HepG2 (cell line): ENCODE results near the gene DEGS1. TPM values are rescaled to one million over a fixed set of nuclear protein-coding genes. Genes with fewer than 3 reads are reported as not detected.

Experiments
- DNMT1 ChIP-seq: sonication (generic); formaldehyde crosslinking; IDR thresholded peaks from 2 replicates; pipeline ENCODE4 v1.5.1; 2020; ENCODE audit warnings: mild to moderate bottlenecking, missing genetic modification reagents
- FOXA3 ChIP-seq: IDR thresholded peaks from 2 replicates; pipeline ENCODE4 v1.6.1; 2016; ENCODE audit warnings: missing genetic modification reagents, missing compliant biosample characterization
- HDAC1 ChIP-seq: sonication (generic); formaldehyde crosslinking; IDR thresholded peaks from 2 replicates; pipeline ENCODE4 v1.5.1; 2020; ENCODE audit warnings: mild to moderate bottlenecking, missing genetic modification reagents
- HDAC6 ChIP-seq: fragments of 200-600 bp; sonication (generic); IDR thresholded peaks from 2 replicates; pipeline ENCODE4 v1.7.0; 2017; ENCODE audit warnings: mild to moderate bottlenecking, antibody characterized with exemption, low read length, low read depth
- ISL2 ChIP-seq: sonication (generic); formaldehyde crosslinking; IDR thresholded peaks from 2 replicates; pipeline ENCODE4 v1.5.0; 2020; ENCODE audit warnings: missing genetic modification reagents
- MIER2 ChIP-seq: IDR thresholded peaks from 2 replicates; pipeline ENCODE4 v1.6.1; 2016; ENCODE audit warnings: missing biosample characterization, missing genetic modification reagents
- NCOA1 ChIP-seq: sonication (generic); formaldehyde crosslinking; IDR thresholded peaks from 2 replicates; pipeline ENCODE4 v1.9.0; 2021; ENCODE audit warnings: missing genetic modification reagents
- NFE2 ChIP-seq: sonication (generic); formaldehyde crosslinking; IDR thresholded peaks from 2 replicates; pipeline ENCODE4 v1.4.0; 2020; ENCODE audit warnings: missing genetic modification reagents
- PAX8 ChIP-seq: sonication (generic); formaldehyde crosslinking; IDR thresholded peaks from 2 replicates; pipeline ENCODE4 v1.8.0; 2022; ENCODE audit warnings: mild to moderate bottlenecking, missing genetic modification reagents, borderline replicate concordance
- RXRA ChIP-seq: sonication (generic); formaldehyde crosslinking; IDR thresholded peaks from 2 replicates; pipeline ENCODE4 v1.5.1; 2020; ENCODE audit warnings: missing genetic modification reagents
- SMARCE1 ChIP-seq: fragments of 450-650 bp; IDR thresholded peaks from 2 replicates; pipeline ENCODE4 v1.6.1; 2017; ENCODE audit warnings: borderline replicate concordance
- SRY ChIP-seq: sonication (generic); formaldehyde crosslinking; IDR thresholded peaks from 2 replicates; pipeline ENCODE4 v1.8.0; 2022; ENCODE audit warnings: mild to moderate bottlenecking, missing genetic modification reagents
- XRCC5 ChIP-seq: fragments of 200-400 bp; formaldehyde crosslinking; optimal IDR thresholded peaks from 2 replicates; pipeline ENCODE3; 2017; ENCODE audit warnings: mild to moderate bottlenecking, low read length
- ZC3H4 ChIP-seq: sonication (generic); formaldehyde crosslinking; IDR thresholded peaks from 2 replicates; pipeline ENCODE4 v1.4.0; 2020; ENCODE audit warnings: missing genetic modification reagents, borderline replicate concordance
- ZFP90 ChIP-seq: sonication (generic); formaldehyde crosslinking; IDR thresholded peaks from 2 replicates; pipeline ENCODE4 v1.8.0; 2022; ENCODE audit warnings: missing genetic modification reagents, mild to moderate bottlenecking, inconsistent platforms, borderline replicate concordance
- ZNF124 ChIP-seq: sonication (generic); formaldehyde crosslinking; IDR thresholded peaks from 2 replicates; pipeline ENCODE4 v1.4.0; 2020; ENCODE audit warnings: missing genetic modification reagents
- ZNF44 ChIP-seq: sonication (generic); formaldehyde crosslinking; IDR thresholded peaks from 2 replicates; pipeline ENCODE4 v1.5.1; 2020; ENCODE audit warnings: mild to moderate bottlenecking, missing genetic modification reagents
- ZNF841 ChIP-seq: sonication (generic); formaldehyde crosslinking; IDR thresholded peaks from 2 replicates; pipeline ENCODE4 v1.8.1; 2023; ENCODE audit warnings: missing genetic modification reagents, borderline replicate concordance
- polyA plus RNA-seq, 8 experiments: library from polyadenylated mRNA; depleted of rRNA in 3 of 8; stranded (reverse) in 7 of 8; unstranded in 1 of 8; fragments of >200 nt; fragmentation: Illumina TruSeq in 4 of 8; extraction: Trizol in 4 of 8; gene quantifications; 2 replicates each; pipeline versions ENCODE4 v1.2.1 to v1.2.3, GENCODE V29; 2011 to 2016; ENCODE audit warnings: low read depth in 4 of 8, missing spikeins in 1 of 8, mixed read lengths in 1 of 8; ENCODE audit not compliant: insufficient read depth in 1 of 8
- total RNA-seq, 5 experiments: library from RNA; depleted of rRNA; stranded (reverse); fragments of >200 nt; fragmentation: Illumina TruSeq; extraction: Trizol; gene quantifications; 2 replicates each; pipeline ENCODE4 v1.2.3, GENCODE V29; 2016; ENCODE audit warnings: low read depth in 1 of 5
- TF ChIP-seq, protein P1 (sequence below): sonication (generic); formaldehyde crosslinking; IDR thresholded peaks from 2 replicates; pipeline ENCODE4 v1.5.0; 2020; ENCODE audit warnings: missing genetic modification reagents
- TF ChIP-seq, protein P2 (sequence below): sonication (generic); formaldehyde crosslinking; IDR thresholded peaks from 2 replicates; pipeline ENCODE4 v1.4.0; 2020; ENCODE audit warnings: missing genetic modification reagents
- TF ChIP-seq, protein P3 (sequence below): sonication (generic); formaldehyde crosslinking; IDR thresholded peaks from 2 replicates; pipeline ENCODE4 v1.9.0; 2021; ENCODE audit warnings: mild to moderate bottlenecking, missing genetic modification reagents
- TF ChIP-seq, protein P4 (sequence below): IDR thresholded peaks from 2 replicates; pipeline ENCODE4 v1.6.1; 2016; ENCODE audit warnings: low read depth, control low read depth

The DEGS1 gene
- total and polyA plus RNA-seq, 2 of the 13 experiments (the other 11 are each of a cell fraction or from before 2014, with no cell fraction given) = 18.1 to 35.9 TPM

DNA sequence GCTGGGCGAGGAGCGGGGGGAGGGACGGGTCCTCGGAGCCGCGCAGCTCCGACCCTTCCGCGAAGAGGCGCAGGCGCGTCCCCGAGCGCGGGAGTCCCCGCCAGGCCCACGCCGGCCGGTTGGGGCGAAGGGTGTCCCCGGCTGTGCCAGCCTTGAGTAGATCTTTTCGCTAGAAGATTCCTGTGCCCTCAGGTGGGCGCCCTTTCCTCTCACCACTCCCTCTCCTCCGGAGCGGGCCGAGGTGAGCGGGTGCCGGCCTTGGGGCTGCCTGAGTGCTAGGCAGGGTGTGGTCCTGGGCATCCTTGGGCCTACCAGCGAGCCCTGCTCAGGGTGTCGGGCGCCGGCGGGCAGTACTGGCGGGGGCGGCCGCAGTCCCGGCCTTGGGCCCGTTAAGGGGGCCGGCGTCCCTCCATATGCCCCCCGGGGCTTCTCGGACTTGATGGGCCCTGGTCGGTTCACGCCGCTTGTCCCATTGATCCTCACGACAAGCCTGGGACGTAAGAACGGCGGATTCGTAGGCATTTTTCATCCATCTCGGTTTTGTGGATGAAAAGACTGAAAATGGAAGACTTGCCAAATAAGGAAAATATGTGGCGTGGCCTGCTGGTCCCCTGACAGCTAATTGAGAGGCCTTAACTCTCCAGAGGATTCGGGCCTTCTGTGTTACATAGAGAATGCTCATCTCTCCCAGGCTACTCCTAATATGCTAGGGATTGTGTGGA is 712 bp downstream of the DEGS1 start (continued):
- TF ChIP-seq ZNF44 (0 out of 2 replicates have a peak, but pooled peaks have one; percentile 23), ZC3H4 (CRISPR knock-in tag) (no peak), RXRA (peak; percentile 14; the same call in 1 of the 2 replicates), DNMT1 (no peak), ZFP90 (0 out of 2 replicates have a peak, but pooled peaks have one; percentile 9), ZNF124 (CRISPR knock-in tag) (no peak), SRY (peak; percentile 55; the same call in 1 of the 2 replicates), MIER2 (CRISPR knock-in tag) (no peak), HDAC1 (peak; percentile 68), FOXA3 (CRISPR knock-in tag) (no peak), HDAC6 (no peak), XRCC5 (no peak), SMARCE1 (no peak), PAX8 (0 out of 2 replicates have a peak, but pooled peaks have one; percentile 26), ISL2 (CRISPR knock-in tag) (peak; percentile 42; the same call in 1 of the 2 replicates), ZNF841 (CRISPR knock-in tag) (no peak), NCOA1 (CRISPR knock-in tag) (no peak), NFE2 (CRISPR knock-in tag) (no peak)
- TF ChIP-seq, protein P1, sequence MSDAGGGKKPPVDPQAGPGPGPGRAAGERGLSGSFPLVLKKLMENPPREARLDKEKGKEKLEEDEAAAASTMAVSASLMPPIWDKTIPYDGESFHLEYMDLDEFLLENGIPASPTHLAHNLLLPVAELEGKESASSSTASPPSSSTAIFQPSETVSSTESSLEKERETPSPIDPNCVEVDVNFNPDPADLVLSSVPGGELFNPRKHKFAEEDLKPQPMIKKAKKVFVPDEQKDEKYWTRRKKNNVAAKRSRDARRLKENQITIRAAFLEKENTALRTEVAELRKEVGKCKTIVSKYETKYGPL (CRISPR knock-in tag) = no peak
- TF ChIP-seq, protein P2, sequence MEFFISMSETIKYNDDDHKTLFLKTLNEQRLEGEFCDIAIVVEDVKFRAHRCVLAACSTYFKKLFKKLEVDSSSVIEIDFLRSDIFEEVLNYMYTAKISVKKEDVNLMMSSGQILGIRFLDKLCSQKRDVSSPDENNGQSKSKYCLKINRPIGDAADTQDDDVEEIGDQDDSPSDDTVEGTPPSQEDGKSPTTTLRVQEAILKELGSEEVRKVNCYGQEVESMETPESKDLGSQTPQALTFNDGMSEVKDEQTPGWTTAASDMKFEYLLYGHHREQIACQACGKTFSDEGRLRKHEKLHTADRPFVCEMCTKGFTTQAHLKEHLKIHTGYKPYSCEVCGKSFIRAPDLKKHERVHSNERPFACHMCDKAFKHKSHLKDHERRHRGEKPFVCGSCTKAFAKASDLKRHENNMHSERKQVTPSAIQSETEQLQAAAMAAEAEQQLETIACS (CRISPR knock-in tag) = peak; percentile 89
- TF ChIP-seq, protein P3, sequence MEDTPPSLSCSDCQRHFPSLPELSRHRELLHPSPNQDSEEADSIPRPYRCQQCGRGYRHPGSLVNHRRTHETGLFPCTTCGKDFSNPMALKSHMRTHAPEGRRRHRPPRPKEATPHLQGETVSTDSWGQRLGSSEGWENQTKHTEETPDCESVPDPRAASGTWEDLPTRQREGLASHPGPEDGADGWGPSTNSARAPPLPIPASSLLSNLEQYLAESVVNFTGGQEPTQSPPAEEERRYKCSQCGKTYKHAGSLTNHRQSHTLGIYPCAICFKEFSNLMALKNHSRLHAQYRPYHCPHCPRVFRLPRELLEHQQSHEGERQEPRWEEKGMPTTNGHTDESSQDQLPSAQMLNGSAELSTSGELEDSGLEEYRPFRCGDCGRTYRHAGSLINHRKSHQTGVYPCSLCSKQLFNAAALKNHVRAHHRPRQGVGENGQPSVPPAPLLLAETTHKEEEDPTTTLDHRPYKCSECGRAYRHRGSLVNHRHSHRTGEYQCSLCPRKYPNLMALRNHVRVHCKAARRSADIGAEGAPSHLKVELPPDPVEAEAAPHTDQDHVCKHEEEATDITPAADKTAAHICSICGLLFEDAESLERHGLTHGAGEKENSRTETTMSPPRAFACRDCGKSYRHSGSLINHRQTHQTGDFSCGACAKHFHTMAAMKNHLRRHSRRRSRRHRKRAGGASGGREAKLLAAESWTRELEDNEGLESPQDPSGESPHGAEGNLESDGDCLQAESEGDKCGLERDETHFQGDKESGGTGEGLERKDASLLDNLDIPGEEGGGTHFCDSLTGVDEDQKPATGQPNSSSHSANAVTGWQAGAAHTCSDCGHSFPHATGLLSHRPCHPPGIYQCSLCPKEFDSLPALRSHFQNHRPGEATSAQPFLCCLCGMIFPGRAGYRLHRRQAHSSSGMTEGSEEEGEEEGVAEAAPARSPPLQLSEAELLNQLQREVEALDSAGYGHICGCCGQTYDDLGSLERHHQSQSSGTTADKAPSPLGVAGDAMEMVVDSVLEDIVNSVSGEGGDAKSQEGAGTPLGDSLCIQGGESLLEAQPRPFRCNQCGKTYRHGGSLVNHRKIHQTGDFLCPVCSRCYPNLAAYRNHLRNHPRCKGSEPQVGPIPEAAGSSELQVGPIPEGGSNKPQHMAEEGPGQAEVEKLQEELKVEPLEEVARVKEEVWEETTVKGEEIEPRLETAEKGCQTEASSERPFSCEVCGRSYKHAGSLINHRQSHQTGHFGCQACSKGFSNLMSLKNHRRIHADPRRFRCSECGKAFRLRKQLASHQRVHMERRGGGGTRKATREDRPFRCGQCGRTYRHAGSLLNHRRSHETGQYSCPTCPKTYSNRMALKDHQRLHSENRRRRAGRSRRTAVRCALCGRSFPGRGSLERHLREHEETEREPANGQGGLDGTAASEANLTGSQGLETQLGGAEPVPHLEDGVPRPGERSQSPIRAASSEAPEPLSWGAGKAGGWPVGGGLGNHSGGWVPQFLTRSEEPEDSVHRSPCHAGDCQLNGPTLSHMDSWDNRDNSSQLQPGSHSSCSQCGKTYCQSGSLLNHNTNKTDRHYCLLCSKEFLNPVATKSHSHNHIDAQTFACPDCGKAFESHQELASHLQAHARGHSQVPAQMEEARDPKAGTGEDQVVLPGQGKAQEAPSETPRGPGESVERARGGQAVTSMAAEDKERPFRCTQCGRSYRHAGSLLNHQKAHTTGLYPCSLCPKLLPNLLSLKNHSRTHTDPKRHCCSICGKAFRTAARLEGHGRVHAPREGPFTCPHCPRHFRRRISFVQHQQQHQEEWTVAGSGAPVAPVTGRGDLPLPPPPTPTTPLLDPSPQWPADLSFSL (CRISPR knock-in tag) = no peak
- TF ChIP-seq, protein P4, sequence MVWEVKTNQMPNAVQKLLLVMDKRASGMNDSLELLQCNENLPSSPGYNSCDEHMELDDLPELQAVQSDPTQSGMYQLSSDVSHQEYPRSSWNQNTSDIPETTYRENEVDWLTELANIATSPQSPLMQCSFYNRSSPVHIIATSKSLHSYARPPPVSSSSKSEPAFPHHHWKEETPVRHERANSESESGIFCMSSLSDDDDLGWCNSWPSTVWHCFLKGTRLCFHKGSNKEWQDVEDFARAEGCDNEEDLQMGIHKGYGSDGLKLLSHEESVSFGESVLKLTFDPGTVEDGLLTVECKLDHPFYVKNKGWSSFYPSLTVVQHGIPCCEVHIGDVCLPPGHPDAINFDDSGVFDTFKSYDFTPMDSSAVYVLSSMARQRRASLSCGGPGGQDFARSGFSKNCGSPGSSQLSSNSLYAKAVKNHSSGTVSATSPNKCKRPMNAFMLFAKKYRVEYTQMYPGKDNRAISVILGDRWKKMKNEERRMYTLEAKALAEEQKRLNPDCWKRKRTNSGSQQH = no peak
